T-cell (primary cell): Measurements from ENCODE around the gene DAAM2. TPM values are rescaled to one million over a fixed set of nuclear protein-coding genes. Genes with fewer than 3 reads are reported as not detected.

Source experiments
- ATAC-seq, 4 experiments: fragments of 200-7000 bp in 3 of 4; fragments of 150-1000 bp in 1 of 4; cut with Tn5 transposase; replicated peaks in 1 of 4; 1 replicate in 3 of 4; 2 replicates in 1 of 4; pipeline ENCODE4 v1.10.0; 2021; ENCODE audit warnings: moderate library complexity in 3 of 4, mild to moderate bottlenecking in 2 of 4, moderate number of reproducible peaks in 1 of 4
- CTCF ChIA-PET, 2 donors: fragments of 300-600 bp; sonication (Branson Sonifier 250); formaldehyde crosslinking; loops; one replicate each; lab custom pipeline; 2022; ENCODE audit warnings: antibody characterized with exemption in 2 of 2; lab: Charles Lee
- POLR2A ChIA-PET, 2 donors: fragments of 300-600 bp; sonication (Branson Sonifier 250); formaldehyde crosslinking; loops; one replicate each; lab custom pipeline; 2022; ENCODE audit warnings: antibody characterized with exemption in 2 of 2; lab: Charles Lee
- DNase-seq, 35 experiments: peaks; one replicate each; pipeline versions ENCODE4 v3.0.0 to v3.0.0-alpha.2; 2013 to 2023
- H3K27ac ChIP-seq: one replicate; pipeline ENCODE4 v1.5.1; 2013; ENCODE audit warnings: low read length
- H3K27me3 ChIP-seq, 2 experiments: replicated peaks in 1 of 2; 1 replicate in 1 of 2; 2 replicates in 1 of 2; pipeline versions ENCODE4 v1.6.1 to v1.7.0; 2013; ENCODE audit warnings: low read length in 1 of 2, mixed read lengths in 1 of 2; ENCODE audit not compliant: control insufficient read depth in 2 of 2, insufficient read depth in 2 of 2; ENCODE audit errors: extremely low read depth in 1 of 2
- H3K36me3 ChIP-seq, 2 donors: 1 replicate in 1 of 2; 2 replicates in 1 of 2; pipeline versions ENCODE4 v1.6.1 to v1.7.0; 2013; ENCODE audit warnings: low read length in 1 of 2; ENCODE audit not compliant: control insufficient read depth in 2 of 2, insufficient read depth in 1 of 2; ENCODE audit errors: extremely low read depth in 1 of 2
- H3K4me1 ChIP-seq, 2 experiments: 1 replicate in 1 of 2; 2 replicates in 1 of 2; pipeline versions ENCODE4 v1.6.1 to v1.7.0; 2013; ENCODE audit warnings: low read length in 2 of 2, mixed read lengths in 1 of 2; ENCODE audit not compliant: insufficient read depth in 2 of 2, control insufficient read depth in 1 of 2; ENCODE audit errors: extremely low read depth in 1 of 2
- H3K4me3 ChIP-seq, 2 donors: 1 replicate in 1 of 2; 2 replicates in 1 of 2; pipeline versions ENCODE4 v1.5.1 to v1.7.0; 2013; ENCODE audit warnings: mild to moderate bottlenecking in 2 of 2, low read length in 1 of 2, moderate library complexity in 1 of 2; ENCODE audit not compliant: control insufficient read depth in 1 of 2; ENCODE audit errors: extremely low read depth in 1 of 2
- H3K9me3 ChIP-seq: 2 replicates; pipeline ENCODE4 v1.7.0; 2013
- H3K27ac Mint-ChIP-seq, 2 donors: one replicate each; pipeline ENCODE4 v1.8.0; 2020 to 2021; ENCODE audit warnings: mild to moderate bottlenecking in 2 of 2, mixed read lengths in 2 of 2
- H3K27me3 Mint-ChIP-seq, 2 donors: one replicate each; pipeline ENCODE4 v1.8.0; 2021 to 2022; ENCODE audit warnings: mixed read lengths in 2 of 2
- H3K36me3 Mint-ChIP-seq: one replicate; pipeline ENCODE4 v1.8.0; 2021; ENCODE audit warnings: mixed read lengths
- H3K4me1 Mint-ChIP-seq, 3 donors: one replicate each; pipeline ENCODE4 v1.8.0; 2020 to 2022; ENCODE audit warnings: mixed read lengths in 3 of 3, mild to moderate bottlenecking in 1 of 3
- H3K4me3 Mint-ChIP-seq, 3 donors: one replicate each; pipeline ENCODE4 v1.8.0; 2020 to 2022; ENCODE audit warnings: mild to moderate bottlenecking in 3 of 3, mixed read lengths in 3 of 3, moderate library complexity in 3 of 3
- H3K9me3 Mint-ChIP-seq, 3 donors: one replicate each; pipeline ENCODE4 v1.8.0; 2020 to 2022; ENCODE audit warnings: mixed read lengths in 3 of 3
- WGBS: methylation state at CpG from one replicate; pipeline ENCODE4 v1.1.5; 2013; ENCODE audit warnings: missing lambda C conversion rate; ENCODE audit not compliant: insufficient coverage; 5-methylcytosine and 5-hydroxymethylcytosine counted together
- total RNA-seq, 35 experiments: library from RNA in 6 of 35; stranded (reverse) in 6 of 35; fragments of 120-200 nt in 1 of 35; gene quantifications; one replicate each; pipeline versions ENCODE4 v1.2.1 to v1.2.4 and lab custom pipeline; 2013 to 2026

DAAM2 gene
- total RNA-seq, 5 donors from 2014 or later (not counting 1 experiment from before 2014, with no cell fraction given) = 0.03 to 0.07 TPM; not detected in 3

- no peaks in the 10 kb centered on the region for H3K4me1 ChIP-seq
- H3K9me3 Mint-ChIP-seq = no peaks in the 10 kb centered on the region
- no peak for ATAC-seq
- H3K4me1 Mint-ChIP-seq = no peaks in the 10 kb centered on the region
- no peak overlapping the region for H3K4me3 Mint-ChIP-seq
- peaks cover 0 to 12% of the 10 kb centered on the region in 2 experiments for H3K27me3 ChIP-seq
- peaks cover 3% of the 10 kb centered on the region for H3K36me3 Mint-ChIP-seq
- H3K9me3 ChIP-seq = no peaks in the 10 kb centered on the region
- DNase-seq = no peak
- H3K27ac ChIP-seq = no peak overlapping the region
- no peaks in the 10 kb centered on the region for H3K36me3 ChIP-seq
- no peak overlapping the region for H3K4me3 ChIP-seq
- POLR2A ChIA-PET = no interaction called here
- H3K27me3 Mint-ChIP-seq = peaks cover 0 to 3% of the 10 kb centered on the region in 2 donors
- no CpG with 5 or more reads among the region's 4 CpGs for WGBS
- H3K27ac Mint-ChIP-seq = no peak overlapping the region
- CTCF ChIA-PET = no interaction called here
Measured at GRCh38 chr6:39917329-39917728, 125.2 kb downstream of the DAAM2 start.

GRCh38 chr6:39917981-39918380, 125.8 kb downstream of the DAAM2 start:
- Histone ChIP-seq H3K27ac (no peak overlapping the region), H3K4me3 (no peak overlapping the region), H3K27me3 (peaks cover 0 to 11% of the 10 kb centered on the region in 2 experiments), H3K4me1 (peaks cover 0 to 6% of the 10 kb centered on the region in 2 experiments), H3K9me3 (no peaks in the 10 kb centered on the region), H3K36me3 (no peaks in the 10 kb centered on the region)
- ChIA-PET POLR2A (no interaction called here), CTCF (no interaction called here)
- H3K27me3 Mint-ChIP-seq = peaks cover 0 to 3% of the 10 kb centered on the region in 2 donors
- H3K4me1 Mint-ChIP-seq = peaks cover 2 to 4% (median 3%) of the 10 kb centered on the region in 3 donors
- H3K9me3 Mint-ChIP-seq = no peaks in the 10 kb centered on the region
- peaks cover 3% of the 10 kb centered on the region for H3K36me3 Mint-ChIP-seq
- no peak overlapping the region for H3K27ac Mint-ChIP-seq
- ATAC-seq = no peak
- no CpG with 5 or more reads among the region's 3 CpGs for WGBS
- H3K4me3 Mint-ChIP-seq = no peak overlapping the region
- no peak for DNase-seq

- ATAC-seq (no peak), DNase-seq (no peak)
- WGBS = 70% methylated on average over 2 of the region's 5 CpGs
- peaks cover 0 to 7% of the 10 kb centered on the region in 2 experiments for H3K4me1 ChIP-seq
- H3K36me3 Mint-ChIP-seq = peaks cover 3% of the 10 kb centered on the region
- no peaks in the 10 kb centered on the region for H3K36me3 ChIP-seq
- H3K4me1 Mint-ChIP-seq = peaks cover 2 to 4% (median 4%) of the 10 kb centered on the region in 3 donors
- H3K4me3 ChIP-seq = no peak overlapping the region
- peaks cover 0 to 3% of the 10 kb centered on the region in 2 donors for H3K27me3 Mint-ChIP-seq
- H3K9me3 Mint-ChIP-seq = no peaks in the 10 kb centered on the region
- no peak overlapping the region for H3K27ac ChIP-seq
- no peak overlapping the region for H3K4me3 Mint-ChIP-seq
- ChIA-PET POLR2A (no interaction called here), CTCF (no interaction called here)
- no peak overlapping the region for H3K27ac Mint-ChIP-seq
- H3K27me3 ChIP-seq = peaks cover 0 to 9% of the 10 kb centered on the region in 2 experiments
- no peaks in the 10 kb centered on the region for H3K9me3 ChIP-seq
Measured at GRCh38 chr6:39918831-39919230, 126.7 kb downstream of the DAAM2 start.

GRCh38 chr6:39920157-39920556, 128.0 kb downstream of the DAAM2 start:
- ChIA-PET CTCF (no interaction called here), POLR2A (interaction anchor here in 1 of 2 donors (0.6 kb wide), 1 partner anchor 14 kb away, joined by 7 read pairs; the partner anchor contains the start of gene MOCS1)
- Mint-ChIP-seq H3K4me1 (peaks cover 2 to 4% (median 4%) of the 10 kb centered on the region in 3 donors), H3K36me3 (no peaks in the 10 kb centered on the region), H3K9me3 (no peaks in the 10 kb centered on the region), H3K27me3 (peaks cover 0 to 3% of the 10 kb centered on the region in 2 donors), H3K27ac (no peak overlapping the region), H3K4me3 (no peak overlapping the region)
- Histone ChIP-seq H3K4me1 (peaks cover 0 to 7% of the 10 kb centered on the region in 2 experiments), H3K4me3 (no peak overlapping the region), H3K27ac (no peak overlapping the region), H3K9me3 (no peaks in the 10 kb centered on the region), H3K27me3 (peaks cover 0 to 9% of the 10 kb centered on the region in 2 experiments), H3K36me3 (no peaks in the 10 kb centered on the region)
- no peak for DNase-seq
- ATAC-seq = no peak
- no CpG with 5 or more reads among the region's 3 CpGs for WGBS

GRCh38 chr6:39922821-39923220, 130.6 kb downstream of the DAAM2 start:
- 14% methylated on average over 2 of the region's 5 CpGs for WGBS
- ATAC-seq (peak in 1 of 4 experiments; percentile 39), DNase-seq (peak in 1 of 35 experiments; percentile 11)
- no peaks in the 10 kb centered on the region for H3K36me3 ChIP-seq
- ChIA-PET POLR2A (no interaction called here), CTCF (no interaction called here)
- Mint-ChIP-seq H3K36me3 (no peaks in the 10 kb centered on the region), H3K27me3 (no peaks in the 10 kb centered on the region), H3K9me3 (peaks cover 0 to 4% (median 0%) of the 10 kb centered on the region in 3 donors), H3K27ac (no peak overlapping the region), H3K4me3 (no peak overlapping the region), H3K4me1 (peaks cover 6 to 13% (median 8%) of the 10 kb centered on the region in 3 donors)
- H3K4me1 ChIP-seq = peaks cover 0 to 7% of the 10 kb centered on the region in 2 experiments
- H3K9me3 ChIP-seq = no peaks in the 10 kb centered on the region
- H3K4me3 ChIP-seq = no peak overlapping the region
- peaks cover 0 to 3% of the 10 kb centered on the region in 2 experiments for H3K27me3 ChIP-seq
- no peak overlapping the region for H3K27ac ChIP-seq

DNA sequence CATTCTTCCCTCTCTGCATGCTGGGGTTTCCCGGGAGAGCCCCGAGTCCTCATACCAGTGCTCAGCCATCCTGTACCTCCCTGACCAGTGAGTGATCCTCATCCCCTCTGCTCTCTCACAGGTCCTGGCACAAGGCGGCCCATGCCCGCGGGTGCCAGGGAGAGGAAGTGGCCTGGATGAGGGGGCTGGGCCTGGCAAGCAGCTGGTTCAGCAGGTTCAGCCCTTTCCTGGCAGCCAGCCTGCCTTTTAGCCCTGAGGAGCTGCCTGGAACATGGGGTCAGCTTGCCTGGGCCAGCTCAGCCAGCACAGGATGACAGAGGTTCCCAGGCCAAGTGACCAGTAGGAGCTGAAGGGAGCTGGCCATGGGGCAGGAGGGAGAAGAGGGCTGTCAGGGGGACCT, 131.2 kb downstream of the DAAM2 start:
- Histone ChIP-seq H3K4me1 (peaks cover 0 to 7% of the 10 kb centered on the region in 2 experiments), H3K27ac (no peak overlapping the region), H3K27me3 (peaks cover 0 to 3% of the 10 kb centered on the region in 2 experiments), H3K9me3 (no peaks in the 10 kb centered on the region), H3K4me3 (no peak overlapping the region), H3K36me3 (no peaks in the 10 kb centered on the region)
- DNase-seq (no peak), ATAC-seq (no peak)
- ChIA-PET POLR2A (no interaction called here), CTCF (no interaction called here)
- H3K4me1 Mint-ChIP-seq = peaks cover 6 to 13% (median 8%) of the 10 kb centered on the region in 3 donors
- H3K9me3 Mint-ChIP-seq = peaks cover 0 to 4% (median 0%) of the 10 kb centered on the region in 3 donors
- H3K27me3 Mint-ChIP-seq = no peaks in the 10 kb centered on the region
- WGBS = 42% methylated on average over 4 of the region's 5 CpGs
- H3K27ac Mint-ChIP-seq = no peak overlapping the region
- no peaks in the 10 kb centered on the region for H3K36me3 Mint-ChIP-seq
- no peak overlapping the region for H3K4me3 Mint-ChIP-seq
